ENCODE measurements around the gene ERVV-1.
"Not testable (repeated sequence)": the region's sequence is repeated elsewhere in the genome, so short reads cannot be mapped to it uniquely, and the experiment has no call there.

Gene ERVV-1

GRCh38 chr19:53013621-53014020 is at the start of gene ERVV-1:
TSS of gene ERVV-1 (plus strand) at chr19:53013921. CDS start at chr19:53014091, 170 bp downstream.
- no peak for DNase-seq (ENCODE audit: low spot score)

GRCh38 chr19:52967772-52968171 is 45.9 kb upstream of the ERVV-1 start:
- no peak for DNase-seq (ENCODE audit: low spot score)

GRCh38 chr19:52981329-52981728 is 32.4 kb upstream of the ERVV-1 start:
- DNase-seq (ENCODE audit: low spot score): no peak

GRCh38 chr19:52983167-52983566 is 30.6 kb upstream of the ERVV-1 start:
- DNase-seq (ENCODE audit: low spot score): not testable (repeated sequence)

GRCh38 chr19:52987221-52987620 is 26.5 kb upstream of the ERVV-1 start:
- no peak for DNase-seq (ENCODE audit: low spot score)

- no peak for DNase-seq (ENCODE audit: low spot score)
Measured at GRCh38 chr19:52988506-52988905, 25.2 kb upstream of the ERVV-1 start.

GRCh38 chr19:52990759-52991418 is 22.8 kb upstream of the ERVV-1 start:
- no peak for DNase-seq (ENCODE audit: low spot score)

GRCh38 chr19:52991484-52991883 is 22.2 kb upstream of the ERVV-1 start:
- no peak for DNase-seq (ENCODE audit: low spot score)

GRCh38 chr19:52992109-52993004 is 21.4 kb upstream of the ERVV-1 start:
- DNase-seq (ENCODE audit: low spot score): no peak

- peak; percentile 59 for DNase-seq (ENCODE audit: low spot score)
Measured at GRCh38 chr19:52993342-52994178, 20.2 kb upstream of the ERVV-1 start.

- no peak for DNase-seq (ENCODE audit: low spot score)
Measured at GRCh38 chr19:52995711-52996110, 18.0 kb upstream of the ERVV-1 start.

GRCh38 chr19:52997975-52998374 is 15.7 kb upstream of the ERVV-1 start:
- DNase-seq (ENCODE audit: low spot score): no peak

GRCh38 chr19:53002479-53002878 is 11.2 kb upstream of the ERVV-1 start:
- no peak for DNase-seq (ENCODE audit: low spot score)

- DNase-seq (ENCODE audit: low spot score): no peak
Measured at GRCh38 chr19:53004242-53004641, 9.5 kb upstream of the ERVV-1 start.

GRCh38 chr19:53007200-53007599 is 6.5 kb upstream of the ERVV-1 start:
- DNase-seq (ENCODE audit: low spot score): no peak

GRCh38 chr19:53007606-53008005 is 6.1 kb upstream of the ERVV-1 start:
- no peak for DNase-seq (ENCODE audit: low spot score)

GRCh38 chr19:53008061-53008778 is 5.5 kb upstream of the ERVV-1 start:
- DNase-seq (ENCODE audit: low spot score): no peak

GRCh38 chr19:53010494-53010893 is 3.2 kb upstream of the ERVV-1 start:
- DNase-seq (ENCODE audit: low spot score): no peak

GRCh38 chr19:53012006-53012405 is 1.7 kb upstream of the ERVV-1 start:
- no peak for DNase-seq (ENCODE audit: low spot score)

- no peak for DNase-seq (ENCODE audit: low spot score)
Measured at GRCh38 chr19:53015159-53015558, 1.4 kb downstream of the ERVV-1 start.

GRCh38 chr19:53015730-53016129 is 2.0 kb downstream of the ERVV-1 start:
- no peak for DNase-seq (ENCODE audit: low spot score)

- DNase-seq (ENCODE audit: low spot score): no peak
Measured at GRCh38 chr19:53019684-53020083, 6.0 kb downstream of the ERVV-1 start.
